Measurements from ENCODE around the gene TPPP3.
A peak's percentile ranks its signal among the peaks of the same experiment; 100 is the strongest.

DNA sequence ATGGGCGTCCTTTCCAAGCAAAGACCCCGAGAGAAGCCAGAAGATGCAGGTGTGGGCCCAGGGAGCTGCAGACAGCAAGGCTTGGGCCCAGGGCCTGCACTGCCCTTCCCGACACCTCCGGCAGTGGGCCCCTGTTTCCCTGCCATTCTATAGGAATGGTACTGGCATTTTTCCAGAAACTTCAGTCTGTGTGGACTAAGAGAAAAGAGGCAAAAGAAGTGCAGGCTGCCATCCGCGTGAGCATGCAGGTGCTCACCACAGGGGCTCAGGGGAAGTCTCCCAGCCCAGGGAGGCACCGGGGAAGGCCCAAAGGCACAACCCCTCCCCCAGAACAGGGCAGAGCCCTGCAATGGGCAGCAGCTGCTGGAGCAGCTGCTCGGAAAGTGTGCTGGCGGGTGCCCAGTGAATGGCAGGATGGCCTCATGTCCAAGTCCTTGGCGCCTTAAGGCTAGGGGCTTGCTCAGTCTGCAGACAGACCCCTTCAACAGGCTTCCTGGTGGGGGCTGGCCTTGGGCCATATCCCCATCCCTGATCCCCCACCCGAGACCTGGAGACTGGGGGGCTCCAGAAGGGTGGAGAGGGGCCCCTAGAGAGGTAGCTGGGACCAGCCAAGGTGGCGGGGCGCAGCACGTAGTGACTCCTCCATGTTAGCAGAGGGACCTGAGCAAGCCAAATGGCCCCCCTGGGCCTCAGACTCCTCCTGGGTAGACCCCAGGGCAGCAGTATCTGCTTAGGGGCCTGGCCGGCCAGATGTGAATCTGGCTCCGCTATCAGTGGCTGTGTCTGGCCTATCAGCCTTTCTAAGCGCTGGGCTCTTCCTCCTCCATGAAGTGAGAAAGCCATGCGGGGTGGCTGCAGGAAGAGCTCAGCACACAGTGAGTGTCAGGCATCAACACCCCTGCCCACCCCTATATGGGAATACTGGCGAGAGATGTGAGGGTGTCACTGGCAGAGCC is 6.7 kb upstream of the TPPP3 start:
- TF ChIP-seq POLR2A (IDR thresholded peaks at IDR 0.05) (no peak), CTCF (IDR thresholded peaks at IDR 0.05) (peak in 1 of 5 experiments; percentile 33), EP300 (IDR thresholded peaks at IDR 0.05) (no peak)
